ENCODE measurements around the gene RSBN1. TPM values are rescaled to one million over a fixed set of nuclear protein-coding genes. Genes with fewer than 3 reads are reported as not detected.

The RSBN1 gene
- total and polyA plus RNA-seq, 2 experiments from 2014 or later = 12.7 to 27.3 TPM

DNA sequence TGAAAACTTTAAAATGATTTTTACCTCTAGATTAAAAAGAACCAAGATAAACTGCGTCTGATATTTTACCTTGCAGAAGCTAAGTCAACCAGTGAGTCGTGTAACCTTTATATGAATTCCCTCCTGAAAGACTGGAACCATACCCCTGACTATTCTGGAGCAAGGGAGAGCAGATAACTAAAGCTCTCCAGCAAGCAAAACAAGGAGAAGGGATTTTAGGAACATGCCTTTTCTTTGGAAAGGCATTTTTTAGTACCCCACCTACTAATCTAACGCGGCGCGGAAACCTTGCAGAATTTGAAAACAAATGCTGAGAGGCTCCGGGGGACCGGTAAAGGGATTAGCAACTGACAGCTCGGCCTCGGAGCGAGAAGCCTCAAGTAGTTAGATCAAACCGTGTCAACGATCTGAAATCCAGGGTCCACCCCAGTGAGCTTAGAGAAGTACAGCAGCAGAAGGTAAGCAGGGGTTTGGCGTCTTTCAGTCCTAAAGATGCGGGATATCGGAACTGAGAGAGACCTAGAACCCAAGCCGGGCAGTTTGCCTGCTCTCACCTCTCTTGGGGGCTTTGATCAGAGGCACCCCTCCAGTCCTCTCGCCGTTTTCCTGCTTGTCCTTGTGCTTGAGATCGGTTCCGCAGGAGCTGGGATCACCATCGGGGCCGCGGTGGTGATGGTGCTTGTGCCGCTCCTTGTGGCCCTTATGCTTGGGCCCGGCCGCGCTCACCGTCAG is 954 bp downstream of the RSBN1 start:
- H3K27me3 ChIP-seq = no peaks in the 10 kb centered on the region
- peak overlapping the region; percentile 59 for H3K4me3 ChIP-seq
- peak overlapping the region; percentile 84 for H3K27ac ChIP-seq
- peaks cover 13% of the 10 kb centered on the region for H3K4me1 ChIP-seq (ENCODE audit: low read depth)
- TF ChIP-seq, protein P1, sequence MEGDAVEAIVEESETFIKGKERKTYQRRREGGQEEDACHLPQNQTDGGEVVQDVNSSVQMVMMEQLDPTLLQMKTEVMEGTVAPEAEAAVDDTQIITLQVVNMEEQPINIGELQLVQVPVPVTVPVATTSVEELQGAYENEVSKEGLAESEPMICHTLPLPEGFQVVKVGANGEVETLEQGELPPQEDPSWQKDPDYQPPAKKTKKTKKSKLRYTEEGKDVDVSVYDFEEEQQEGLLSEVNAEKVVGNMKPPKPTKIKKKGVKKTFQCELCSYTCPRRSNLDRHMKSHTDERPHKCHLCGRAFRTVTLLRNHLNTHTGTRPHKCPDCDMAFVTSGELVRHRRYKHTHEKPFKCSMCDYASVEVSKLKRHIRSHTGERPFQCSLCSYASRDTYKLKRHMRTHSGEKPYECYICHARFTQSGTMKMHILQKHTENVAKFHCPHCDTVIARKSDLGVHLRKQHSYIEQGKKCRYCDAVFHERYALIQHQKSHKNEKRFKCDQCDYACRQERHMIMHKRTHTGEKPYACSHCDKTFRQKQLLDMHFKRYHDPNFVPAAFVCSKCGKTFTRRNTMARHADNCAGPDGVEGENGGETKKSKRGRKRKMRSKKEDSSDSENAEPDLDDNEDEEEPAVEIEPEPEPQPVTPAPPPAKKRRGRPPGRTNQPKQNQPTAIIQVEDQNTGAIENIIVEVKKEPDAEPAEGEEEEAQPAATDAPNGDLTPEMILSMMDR (IDR thresholded peaks at IDR 0.05; ENCODE audit: low read depth, low read length) = no peak
- H3K9me3 ChIP-seq (ENCODE audit: low read depth) = no peaks in the 10 kb centered on the region
- peak; percentile 30 to 38 for DNase-seq (ENCODE audit: low read depth in 1 of 2, low spot score in 1 of 2)
- H3K36me3 ChIP-seq = no peaks in the 10 kb centered on the region

DNA sequence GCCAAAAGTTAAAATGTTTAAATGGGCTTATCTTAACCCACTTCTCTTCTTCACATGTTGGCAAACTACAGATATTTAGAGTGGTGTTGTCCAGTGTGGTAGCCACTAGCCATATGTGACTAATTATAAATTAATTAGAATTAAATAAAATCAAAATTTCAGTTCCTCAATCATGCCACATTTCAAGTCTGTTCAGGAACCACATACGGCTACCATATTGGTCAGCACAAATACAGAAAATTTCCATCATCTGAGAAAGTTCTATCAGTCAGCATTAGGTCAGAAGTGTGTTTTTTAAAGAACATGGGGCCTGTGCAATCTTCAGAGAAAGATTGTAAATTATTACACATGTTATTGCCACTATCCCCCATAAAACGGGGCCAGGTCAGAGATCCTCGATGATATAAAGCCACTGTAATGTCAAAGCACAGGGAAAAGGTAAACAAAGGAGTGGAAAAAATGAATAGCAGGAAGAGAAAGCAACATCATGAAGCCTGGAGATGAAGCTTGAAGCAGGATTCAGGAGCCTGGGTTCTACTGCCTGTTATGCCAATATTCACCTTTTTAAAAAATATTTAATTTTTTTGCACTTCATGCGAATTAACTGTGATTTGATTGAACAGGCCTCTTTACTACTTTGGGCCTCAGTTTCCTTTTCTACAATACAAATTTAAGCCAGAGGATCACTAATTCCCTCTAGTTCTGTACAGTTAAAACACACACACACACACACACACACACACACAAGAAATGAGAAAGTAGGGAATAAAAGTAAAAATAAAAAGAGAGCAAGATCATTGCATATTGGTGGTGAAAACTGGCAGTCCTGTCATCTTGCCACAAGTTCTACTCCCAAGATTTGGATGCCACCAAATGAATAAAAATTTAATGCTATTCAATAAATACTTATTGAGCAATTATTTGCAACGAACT is 2.3 kb downstream of the RSBN1 start:
- TF ChIP-seq, protein P1 (IDR thresholded peaks at IDR 0.05; ENCODE audit: low read depth, low read length) = no peak
- Histone ChIP-seq H3K27ac (peak overlapping the region; percentile 84), H3K27me3 (no peaks in the 10 kb centered on the region), H3K4me1 (ENCODE audit: low read depth) (peaks cover 13% of the 10 kb centered on the region), H3K9me3 (ENCODE audit: low read depth) (no peaks in the 10 kb centered on the region), H3K4me3 (peak overlapping the region; percentile 59), H3K36me3 (no peaks in the 10 kb centered on the region)
- DNase-seq (ENCODE audit: low read depth in 1 of 2, low spot score in 1 of 2) = no peak

DNA sequence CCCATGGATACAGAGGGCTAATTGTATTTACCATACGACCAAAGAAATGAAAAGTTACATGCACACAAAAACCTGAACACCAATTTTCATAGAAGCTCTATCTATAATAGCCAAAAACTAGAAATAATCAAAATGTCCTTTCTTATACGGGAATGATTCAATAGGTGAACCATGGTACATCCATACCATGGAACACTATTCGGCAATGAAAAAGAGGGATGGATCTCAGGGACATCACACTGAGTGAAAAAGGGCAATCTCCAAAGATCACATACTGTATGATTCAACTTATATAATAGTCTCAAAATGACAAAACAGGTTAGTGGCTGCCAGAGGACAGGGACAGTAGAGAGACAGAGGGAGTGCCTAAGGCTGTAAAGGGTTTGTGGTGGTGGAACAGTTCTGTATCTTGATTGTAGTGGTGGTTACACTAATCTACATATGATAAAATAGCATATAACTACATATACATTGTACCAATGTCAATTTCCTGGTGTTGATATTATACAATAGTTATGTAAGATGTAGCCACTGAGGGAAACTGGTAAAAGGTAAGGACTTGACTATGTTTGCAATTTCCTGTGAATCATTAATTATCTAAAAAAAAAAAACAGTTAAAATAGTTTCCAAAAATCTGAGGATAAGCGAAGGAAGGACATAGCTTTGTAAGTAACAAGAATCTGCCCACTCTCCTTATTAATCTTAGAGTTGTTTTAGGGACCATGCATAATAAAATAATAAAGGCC is 3.7 kb downstream of the RSBN1 start:
- Histone ChIP-seq H3K27ac (no peak overlapping the region), H3K27me3 (no peaks in the 10 kb centered on the region), H3K4me3 (no peak overlapping the region), H3K36me3 (no peaks in the 10 kb centered on the region), H3K4me1 (ENCODE audit: low read depth) (peaks cover 13% of the 10 kb centered on the region), H3K9me3 (ENCODE audit: low read depth) (no peaks in the 10 kb centered on the region)
- no peak for DNase-seq (ENCODE audit: low read depth in 1 of 2, low spot score in 1 of 2)
- TF ChIP-seq, protein P1 (IDR thresholded peaks at IDR 0.05; ENCODE audit: low read depth, low read length) = no peak

DNA sequence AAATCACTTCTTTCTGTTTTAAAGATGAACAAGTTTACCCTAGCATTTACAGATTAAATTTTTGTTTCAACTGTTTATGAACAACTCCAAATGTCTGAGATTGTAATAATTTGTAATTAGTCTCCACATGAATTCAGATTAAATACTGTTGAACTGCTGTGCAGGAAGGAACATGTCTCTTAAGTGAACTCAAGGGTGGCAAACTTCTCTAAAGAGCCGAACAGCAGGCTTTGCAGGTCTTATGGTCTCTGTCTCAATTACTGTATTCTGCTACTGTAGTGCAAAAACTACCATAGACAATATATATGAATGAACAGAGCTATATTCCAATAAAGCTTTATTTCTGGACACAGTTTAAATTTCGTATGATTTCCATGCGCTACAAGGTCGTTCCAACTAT is 6.6 kb downstream of the RSBN1 start:
- TF ChIP-seq, protein P1 (IDR thresholded peaks at IDR 0.05; ENCODE audit: low read depth, low read length) = no peak
- H3K4me3 ChIP-seq = no peak overlapping the region
- no peak overlapping the region for H3K27ac ChIP-seq
- H3K27me3 ChIP-seq = no peaks in the 10 kb centered on the region
- peaks cover 14% of the 10 kb centered on the region for H3K4me1 ChIP-seq (ENCODE audit: low read depth)
- no peak for DNase-seq (ENCODE audit: low read depth in 1 of 2, low spot score in 1 of 2)
- H3K9me3 ChIP-seq (ENCODE audit: low read depth) = no peaks in the 10 kb centered on the region
- H3K36me3 ChIP-seq = no peaks in the 10 kb centered on the region

DNA sequence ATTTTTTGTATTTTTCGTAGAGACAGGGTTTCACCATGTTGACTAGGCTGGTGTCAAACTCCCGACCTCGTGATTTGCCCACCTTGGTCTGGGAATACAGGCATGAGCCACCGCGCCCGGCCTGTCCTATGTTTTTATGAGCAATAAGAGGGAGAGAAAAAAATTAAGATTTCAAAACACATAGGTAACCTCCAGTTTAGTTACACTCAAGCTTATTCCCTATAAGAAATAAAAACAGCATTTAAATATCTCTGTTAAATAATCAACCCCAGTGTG is 7.1 kb downstream of the RSBN1 start:
- no peak overlapping the region for H3K4me3 ChIP-seq
- peaks cover 11% of the 10 kb centered on the region for H3K4me1 ChIP-seq (ENCODE audit: low read depth)
- H3K27ac ChIP-seq = no peak overlapping the region
- H3K9me3 ChIP-seq (ENCODE audit: low read depth) = no peaks in the 10 kb centered on the region
- no peak for DNase-seq (ENCODE audit: low read depth in 1 of 2, low spot score in 1 of 2)
- TF ChIP-seq, protein P1 (IDR thresholded peaks at IDR 0.05; ENCODE audit: low read depth, low read length) = no peak
- no peaks in the 10 kb centered on the region for H3K27me3 ChIP-seq
- H3K36me3 ChIP-seq = no peaks in the 10 kb centered on the region

All from cardiac muscle cell (in vitro differentiated cells and primary cell).